GM21619 (cell line): ENCODE measurements around the gene ALAS1.
"Not testable (repeated sequence)": the region's sequence is repeated elsewhere in the genome, so short reads cannot be mapped to it uniquely, and the experiment has no call there.

Source experiments
- ATAC-seq: cut with Tn5 transposase; IDR thresholded peaks from one replicate; pipeline ENCODE4 v1.9.1; 2021; ENCODE audit not compliant: unreplicated experiment

ALAS1 gene

GRCh38 chr3:52197842-52198625, at the start of gene ALAS1:
TSS of gene ALAS1 (plus strand) at chr3:52198160. CDS start at chr3:52199242, 1,082 bp downstream.
- peak; percentile 81 for ATAC-seq

- no peak for ATAC-seq
Observed at GRCh38 chr3:52149021-52149420, 48.9 kb upstream of the ALAS1 start.

GRCh38 chr3:52149726-52150125, 48.2 kb upstream of the ALAS1 start:
- ATAC-seq: no peak

- ATAC-seq: no peak
Observed at GRCh38 chr3:52150357-52150756, 47.6 kb upstream of the ALAS1 start.

GRCh38 chr3:52150860-52151259, 47.1 kb upstream of the ALAS1 start:
- no peak for ATAC-seq

- not testable (repeated sequence) for ATAC-seq
Observed at GRCh38 chr3:52151991-52152390, 46.0 kb upstream of the ALAS1 start.

- peak; percentile 7 for ATAC-seq
Observed at GRCh38 chr3:52153389-52154096, 44.4 kb upstream of the ALAS1 start.

GRCh38 chr3:52154135-52155094, 43.5 kb upstream of the ALAS1 start, which contains the start of gene POC1A:
TSS of gene POC1A (minus strand) at chr3:52154423. CDS start at chr3:52154372, 51 bp downstream.
- ATAC-seq: peak; percentile 77

- no peak for ATAC-seq
Observed at GRCh38 chr3:52155912-52156311, 42.0 kb upstream of the ALAS1 start.

- no peak for ATAC-seq
Observed at GRCh38 chr3:52159503-52159902, 38.5 kb upstream of the ALAS1 start.

- ATAC-seq: no peak
Observed at GRCh38 chr3:52162250-52162872, 35.6 kb upstream of the ALAS1 start.

- ATAC-seq: no peak
Observed at GRCh38 chr3:52167240-52167639, 30.7 kb upstream of the ALAS1 start.

- not testable (repeated sequence) for ATAC-seq
Observed at GRCh38 chr3:52170217-52170616, 27.7 kb upstream of the ALAS1 start.

- no peak for ATAC-seq
Observed at GRCh38 chr3:52171514-52172261, 26.3 kb upstream of the ALAS1 start.

- ATAC-seq: no peak
Observed at GRCh38 chr3:52172262-52172757, 25.6 kb upstream of the ALAS1 start.

- no peak for ATAC-seq
Observed at GRCh38 chr3:52173101-52173500, 24.9 kb upstream of the ALAS1 start.

GRCh38 chr3:52174896-52175295, 23.1 kb upstream of the ALAS1 start:
- ATAC-seq: no peak

- no peak for ATAC-seq
Observed at GRCh38 chr3:52175416-52176179, 22.4 kb upstream of the ALAS1 start.

GRCh38 chr3:52176180-52176752, 21.7 kb upstream of the ALAS1 start:
- ATAC-seq: no peak
